ENCODE results near the gene TMEM225B.
"Not testable (repeated sequence)": the region's sequence is repeated elsewhere in the genome, so short reads cannot be mapped to it uniquely, and the experiment has no call there.

TMEM225B gene

DNA sequence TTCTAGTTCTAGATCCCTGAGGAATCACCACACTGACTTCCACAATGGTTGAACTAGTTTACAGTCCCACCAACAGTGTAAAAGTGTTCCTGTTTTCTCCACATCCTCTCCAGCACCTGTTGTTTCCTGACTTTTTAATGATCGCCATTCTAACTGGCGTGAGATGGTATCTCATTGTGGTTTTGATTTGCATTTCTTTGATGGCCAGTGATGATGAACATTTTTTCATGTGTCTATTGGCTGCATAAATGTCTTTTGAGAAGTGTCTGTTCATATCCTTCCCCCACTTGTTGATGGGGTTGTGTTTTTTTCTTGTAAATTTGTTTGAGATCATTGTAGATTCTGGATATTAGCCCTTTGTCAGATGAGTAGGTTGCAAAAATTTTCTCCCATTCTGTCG, 56.6 kb downstream of the TMEM225B start:
- not testable (repeated sequence) for DNase-seq (ENCODE audit: low spot score)

DNA sequence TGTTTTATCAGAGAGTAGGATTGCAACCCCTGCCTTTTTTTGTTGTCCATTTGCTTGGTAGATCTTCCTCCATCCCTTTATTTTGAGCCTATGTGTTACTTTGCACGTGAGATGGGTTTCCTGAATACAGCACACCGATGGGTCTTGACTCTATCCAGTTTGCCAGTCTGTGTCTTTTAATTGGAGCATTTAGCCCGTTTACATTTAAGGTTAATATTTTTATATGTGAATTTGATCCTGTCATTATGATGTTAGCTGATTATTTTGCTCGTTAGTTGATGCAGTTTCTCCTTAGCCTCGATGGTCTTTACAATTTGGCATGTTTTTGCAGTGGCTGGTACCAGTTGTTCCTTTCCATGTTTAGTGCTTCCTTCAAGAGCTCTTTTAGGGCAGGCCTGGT, 59.8 kb downstream of the TMEM225B start:
- DNase-seq (ENCODE audit: low spot score) = not testable (repeated sequence)

Measured in GM03348 (cell line).